ENCODE measurements around the gene CNIH2. TPM values are rescaled to one million over a fixed set of nuclear protein-coding genes. Genes with fewer than 3 reads are reported as not detected.
A peak's percentile ranks its signal among the peaks of the same experiment; 100 is the strongest.

CNIH2 gene
- total and polyA plus RNA-seq, 2 of the 8 experiments (the other 6 are each of a cell fraction or from before 2014, with no cell fraction given): 12.5 to 15.8 TPM

GRCh38 chr11:66293777-66294625 lies 16.0 kb downstream of the CNIH2 start:
- no peak overlapping the region for H4K5ac ChIP-seq (ENCODE audit: insufficient read length, low read depth, low read length)
- POLR2A ChIA-PET (ENCODE audit: partially characterized antibody): interaction anchor here (1.5 to 4.0 kb wide), 2 partner anchors 17 to 18 kb away, joined by 3 to 16 read pairs; no protein-coding TSS in a partner anchor
- H3K4me1 ChIP-seq (replicated peaks in 1 of 4; ENCODE audit: control insufficient read depth in 3 of 4, insufficient read depth in 4 of 4, low read length in 3 of 4): peaks cover 2 to 28% (median 8%) of the 10 kb centered on the region in 4 experiments; a peak in 6 of 7 replicates
- H2BK5ac ChIP-seq (ENCODE audit: low read depth, low read length): no peak overlapping the region
- no peak overlapping the region for H2BK20ac ChIP-seq (ENCODE audit: low read length)
- H3K36me3 ChIP-seq (ENCODE audit: control insufficient read depth in 2 of 4, insufficient read depth in 4 of 4, low read length in 3 of 4): no peaks in the 10 kb centered on the region
- no peak overlapping the region for H4K8ac ChIP-seq (ENCODE audit: extremely low read depth, insufficient read depth, low read length)
- H3K27ac ChIP-seq (ENCODE audit: low read depth, low read length): no peak overlapping the region
- H3K23me2 ChIP-seq (ENCODE audit: low read depth, low read length): peaks cover 9% of the 10 kb centered on the region; the same call in 1 of the 2 replicates
- no peak overlapping the region for H3K9ac ChIP-seq (replicated peaks in 1 of 4; ENCODE audit: extremely low read depth in 1 of 4, low read depth in 3 of 4, low read length in 3 of 4)
- no peak overlapping the region for H3K56ac ChIP-seq (replicated peaks; ENCODE audit: insufficient read length, low read depth, low read length)
- no peak overlapping the region for H3K23ac ChIP-seq (ENCODE audit: insufficient read length)
- no peak overlapping the region for H4K91ac ChIP-seq (replicated peaks; ENCODE audit: insufficient read length, low read length)
- no peak overlapping the region for H2BK15ac ChIP-seq (ENCODE audit: low read length)
- no peak overlapping the region for H3K4ac ChIP-seq (replicated peaks; ENCODE audit: insufficient read length, low read depth, low read length)
- peaks cover 4 to 5% of the 10 kb centered on the region in 2 experiments for H4K20me1 ChIP-seq (replicated peaks in 1 of 2; ENCODE audit: control insufficient read depth in 1 of 2, insufficient read depth in 2 of 2, low read length in 2 of 2)
- H3K14ac ChIP-seq (ENCODE audit: insufficient read length): no peak overlapping the region
- H3K4me3 ChIP-seq (ENCODE audit: extremely low read depth in 1 of 4, insufficient read depth in 2 of 4, low read depth in 3 of 4, low read length in 4 of 4): no peak overlapping the region
- 89% methylated on average over 27 of the region's 30 CpGs; no CpG with 5 or more reads in 1 of the 2 experiments for WGBS, 2 experiments (ENCODE audit: extremely low coverage in 1 of 2, insufficient coverage in 1 of 2, insufficient read length in 1 of 2, insufficient replicate concordance in 2 of 2, low coverage in 1 of 2, low lambda C conversion rate in 2 of 2, missing lambda C conversion rate in 1 of 2)
- FAIRE-seq: no peak
- no peak overlapping the region for H2AK5ac ChIP-seq (ENCODE audit: low read depth, low read length)
- 0 out of 2 replicates have a peak, but pooled peaks cover 2% of the 10 kb centered on the region for H3K79me1 ChIP-seq (ENCODE audit: low read depth, low read length)
- H3K18ac ChIP-seq (ENCODE audit: extremely low read depth, low read length): no peak overlapping the region
- H3K9me3 ChIP-seq (ENCODE audit: insufficient read depth in 2 of 2, low read depth in 1 of 2, low read length in 1 of 2): no peaks in the 10 kb centered on the region
- no peak overlapping the region for H2BK120ac ChIP-seq (replicated peaks; ENCODE audit: low read depth, low read length)
- CTCF ChIA-PET (ENCODE audit: partially characterized antibody): interaction anchor here (1.5 kb wide), 1 partner anchor 17 kb away, joined by 6 read pairs; no protein-coding TSS in a partner anchor
- H3K4me2 ChIP-seq (ENCODE audit: insufficient read depth in 1 of 2, low read depth in 2 of 2, low read length in 2 of 2): no peak overlapping the region
- no peak overlapping the region for H2AFZ ChIP-seq (ENCODE audit: low read length)
- H3K79me2 ChIP-seq (ENCODE audit: control insufficient read depth in 1 of 2, insufficient read depth in 2 of 2, low read length in 2 of 2): no peaks in the 10 kb centered on the region
- peak in 1 of 2 experiments; percentile 48 for DNase-seq (ENCODE audit: low read depth in 1 of 2, low spot score in 2 of 2)
- peaks cover 2 to 30% (median 18%) of the 10 kb centered on the region in 4 experiments for H3K27me3 ChIP-seq (replicated peaks in 1 of 4; ENCODE audit: control insufficient read depth in 3 of 4, extremely low read depth in 1 of 4, insufficient read depth in 3 of 4, low read length in 3 of 4)
- peak overlapping the region; percentile 39; the same call in 1 of the 2 replicates for H2BK12ac ChIP-seq (ENCODE audit: low read depth, low read length)
- no peak for TF ChIP-seq BRCA1 (IDR thresholded peaks at IDR 0.05; ENCODE audit: low read depth, low read length)
- no peak for TF ChIP-seq CTCF (IDR thresholded peaks at IDR 0.05; ENCODE audit: control extremely low read depth in 1 of 3, insufficient read depth in 1 of 3, low read depth in 1 of 3, low read length in 3 of 3)
- TF ChIP-seq KDM4A (IDR thresholded peaks at IDR 0.05; ENCODE audit: low read depth, low read length, severe bottlenecking): no peak
- no peak for TF ChIP-seq CBX8 (IDR thresholded peaks at IDR 0.05; ENCODE audit: borderline replicate concordance, low read depth, low read length)
- no peak for TF ChIP-seq YY1 (IDR thresholded peaks at IDR 0.05; ENCODE audit: low read depth, low read length)
- TF ChIP-seq SUZ12 (IDR thresholded peaks at IDR 0.05; ENCODE audit: low read length): no peak
- no peak for TF ChIP-seq RNF2 (IDR thresholded peaks at IDR 0.05; ENCODE audit: borderline replicate concordance, low read depth, low read length, missing control alignments, poor library complexity, severe bottlenecking)
- TF ChIP-seq JUND (IDR thresholded peaks at IDR 0.05; ENCODE audit: low read length): no peak

Data from H1 (cell line).